ENCODE results near the gene PBX1. TPM values are rescaled to one million over a fixed set of nuclear protein-coding genes. Genes with fewer than 3 reads are reported as not detected.

PBX1 gene
- total and polyA plus RNA-seq, 2 of the 4 experiments (the other 2 are of a cell fraction) = 13.9 to 17.9 TPM

GRCh38 chr1:164767752-164768402 lies 208.9 kb downstream of the PBX1 start:
- peaks cover 0 to 35% of the 10 kb centered on the region in 2 experiments; a peak in 2 of 4 replicates for H3K79me1 ChIP-seq (ENCODE audit: low read depth in 1 of 2, low read length in 2 of 2)
- H3K9me3 ChIP-seq (ENCODE audit: control insufficient read depth, insufficient read depth, low read length) = no peaks in the 10 kb centered on the region
- in situ Hi-C loops (cut with MboI; ENCODE audit: low sequenced_read_pairs) = no loop called here
- H3K4me1 ChIP-seq (ENCODE audit: control insufficient read depth, insufficient read depth, low read length) = peaks cover 37% of the 10 kb centered on the region
- H3K18ac ChIP-seq (ENCODE audit: low read depth, low read length) = peak overlapping the region; percentile 91
- no peak for ATAC-seq (ENCODE audit: low read depth)
- H3K27me3 ChIP-seq (ENCODE audit: control insufficient read depth, insufficient read depth, low read length) = no peaks in the 10 kb centered on the region
- no peaks in the 10 kb centered on the region for H3K36me3 ChIP-seq (ENCODE audit: control insufficient read depth, insufficient read depth, low read length)
- H2AK5ac ChIP-seq (ENCODE audit: low read depth, low read length) = peak overlapping the region; percentile 93
- peak overlapping the region; percentile 82 for H4K5ac ChIP-seq (ENCODE audit: low read depth, low read length)
- H2BK5ac ChIP-seq (ENCODE audit: low read depth, low read length, poor library complexity, severe bottlenecking) = peak overlapping the region; percentile 93
- H3K9ac ChIP-seq (ENCODE audit: low read depth, low read length) = peak overlapping the region; percentile 59
- peak overlapping the region; percentile 91; the same call in 2 of the 3 replicates for H2BK15ac ChIP-seq (ENCODE audit: low read depth, low read length)
- no peak overlapping the region for H3K4me3 ChIP-seq (ENCODE audit: insufficient read depth, low read depth, low read length)
- peak overlapping the region; percentile 95 for H3K14ac ChIP-seq (replicated peaks; ENCODE audit: low read depth, low read length)
- peak overlapping the region; percentile 93 for H3K27ac ChIP-seq (ENCODE audit: insufficient read depth, low read length)
- H2BK120ac ChIP-seq (ENCODE audit: low read depth, low read length) = peak overlapping the region; percentile 96
- BruUV-seq (replicated peaks) = no TSS peak
- H4K20me1 ChIP-seq (ENCODE audit: insufficient read depth, low read length) = no peaks in the 10 kb centered on the region
- DNase-seq = peak; percentile 32
- peak overlapping the region; percentile 58 to 87 for H4K8ac ChIP-seq (ENCODE audit: low read depth in 2 of 2, low read length in 2 of 2)
- H2BK20ac ChIP-seq (ENCODE audit: low read depth, low read length) = peak overlapping the region; percentile 95
- H3K56ac ChIP-seq (ENCODE audit: extremely low read depth, insufficient read depth, low read length) = peak overlapping the region; percentile 72
- H4K91ac ChIP-seq (ENCODE audit: insufficient read depth, low read depth, low read length) = peak overlapping the region; percentile 83
- peak overlapping the region; percentile 20 for H2AK9ac ChIP-seq (replicated peaks; ENCODE audit: low read depth, low read length, poor library complexity)
- dilution Hi-C loops (cut with HindIII; ENCODE audit: low sequenced_read_pairs, unreplicated experiment) = no loop called here
- peak overlapping the region; percentile 88 for H3K4ac ChIP-seq (ENCODE audit: low read depth, low read length)
- ChIA-PET POLR2A (ENCODE audit: unreplicated experiment) (no interaction called here), CTCF (interaction anchor here (0.7 kb wide), 1 partner anchor 498 kb away, joined by 3 read pairs; no protein-coding TSS in a partner anchor)
- WGBS, 2 experiments (ENCODE audit: extremely low coverage in 2 of 2, insufficient read length in 1 of 2) = no CpG with 5 or more reads among the region's 3 CpGs
- peak overlapping the region; percentile 35 for H2AFZ ChIP-seq (replicated peaks; ENCODE audit: low read length, poor library complexity)
- H3K23ac ChIP-seq (ENCODE audit: low read depth, low read length) = peak overlapping the region; percentile 84
- peaks cover 12% of the 10 kb centered on the region for H3K9me1 ChIP-seq (ENCODE audit: insufficient read depth, low read length)
- peak overlapping the region; percentile 41 for H3K4me2 ChIP-seq (ENCODE audit: low read depth, low read length)
- intact Hi-C loops (cut with micrococcal nuclease) = loop anchor here (1.0 kb wide), 2 partner anchors 42 to 209 kb away; partner anchors contain the start of gene PBX1
- TF ChIP-seq USF2 (IDR thresholded peaks at IDR 0.05; ENCODE audit: low read depth, low read length) = no peak
- TF ChIP-seq MAFK (IDR thresholded peaks at IDR 0.05; ENCODE audit: low read depth, low read length) = no peak
- TF ChIP-seq ELK1 (IDR thresholded peaks at IDR 0.05; ENCODE audit: borderline replicate concordance, low read depth, low read length) = no peak
- no peak for TF ChIP-seq CHD1 (IDR thresholded peaks at IDR 0.05; ENCODE audit: low read depth, low read length)
- TF ChIP-seq CEBPB (IDR thresholded peaks at IDR 0.05; ENCODE audit: low read depth, low read length) = no peak
- TF ChIP-seq CTCF (conservative IDR thresholded peaks at IDR 0.05; ENCODE audit: low read depth, low read length) = no peak
- TF ChIP-seq FOS (IDR thresholded peaks at IDR 0.05; ENCODE audit: low read depth, low read length) = no peak
- TF ChIP-seq NFE2L2 (IDR thresholded peaks at IDR 0.05; ENCODE audit: low read depth, low read length) = no peak
- no peak for TF ChIP-seq MAZ (IDR thresholded peaks at IDR 0.05; ENCODE audit: borderline replicate concordance, low read depth, low read length)
- TF ChIP-seq SMC3 (IDR thresholded peaks at IDR 0.05; ENCODE audit: low read depth, low read length) = no peak
- TF ChIP-seq POLR2A (IDR thresholded peaks at IDR 0.05; ENCODE audit: low read depth, low read length) = no peak
- no peak for TF ChIP-seq RCOR1 (IDR thresholded peaks at IDR 0.05; ENCODE audit: insufficient replicate concordance, low read length)
- TF ChIP-seq RAD21 (IDR thresholded peaks at IDR 0.05; ENCODE audit: low read length) = no peak
- no peak for TF ChIP-seq BHLHE40 (IDR thresholded peaks at IDR 0.05; ENCODE audit: low read depth, low read length)
- TF ChIP-seq RFX5 (IDR thresholded peaks at IDR 0.05; ENCODE audit: low read depth, low read length) = no peak
